OCI-LY1 (cell line): Measurements from ENCODE around the gene MLLT6.

Experiments
- H2AFZ ChIP-seq: fragments of 200-600 bp; sonication (generic), shearing (Covaris generic); 2 replicates; pipeline ENCODE4 v1.6.0; 2014; ENCODE audit warnings: antibody characterized with exemption, mild to moderate bottlenecking, low read length
- H3F3A ChIP-seq: fragments of 200-600 bp; sonication (generic), shearing (Covaris generic); 2 replicates; pipeline ENCODE4 v1.6.0; 2014; ENCODE audit warnings: mild to moderate bottlenecking, antibody characterized with exemption, low read length, moderate library complexity; ENCODE audit not compliant: insufficient read depth
- H3K27ac ChIP-seq: fragments of 200-600 bp; sonication (generic); 2 replicates; pipeline ENCODE4 v1.5.1; 2014; ENCODE audit warnings: low read length, mixed run types, mild to moderate bottlenecking, low read depth; ENCODE audit not compliant: poor library complexity, severe bottlenecking
- H3K27me3 ChIP-seq: fragments of 200-600 bp; sonication (generic); 2 replicates; pipeline ENCODE4 v1.6.0; 2014; ENCODE audit warnings: antibody characterized with exemption, mild to moderate bottlenecking, low read length, moderate library complexity; ENCODE audit not compliant: insufficient read depth
- H3K36me3 ChIP-seq: fragments of 200-600 bp; sonication (generic); 2 replicates; pipeline ENCODE4 v1.6.1; 2014; ENCODE audit warnings: mild to moderate bottlenecking, antibody characterized with exemption, low read length, moderate library complexity, mixed read lengths; ENCODE audit not compliant: insufficient read depth
- H3K4me1 ChIP-seq: fragments of 200-600 bp; sonication (generic); 2 replicates; pipeline ENCODE4 v1.5.1; 2014; ENCODE audit warnings: mild to moderate bottlenecking, low read length, moderate library complexity; ENCODE audit not compliant: insufficient read depth, severe bottlenecking
- H3K4me2 ChIP-seq: fragments of 200-600 bp; sonication (generic), shearing (Covaris generic); 2 replicates; pipeline ENCODE4 v1.6.1; 2014; ENCODE audit warnings: low read length
- H3K4me3 ChIP-seq: fragments of 200-600 bp; sonication (generic); 2 replicates; pipeline ENCODE4 v1.5.1; 2014; ENCODE audit warnings: low read length, low read depth, mild to moderate bottlenecking, mixed read lengths; ENCODE audit not compliant: poor library complexity, severe bottlenecking
- H3K79me2 ChIP-seq: fragments of 200-600 bp; shearing (Covaris generic); 2 replicates; pipeline ENCODE4 v1.6.1; 2016; ENCODE audit warnings: mixed run types, low read length, mixed read lengths; ENCODE audit not compliant: insufficient read depth
- H3K9ac ChIP-seq: fragments of 200-600 bp; sonication (generic), shearing (Covaris generic); 2 replicates; pipeline ENCODE4 v1.6.1; 2014; ENCODE audit warnings: mild to moderate bottlenecking, low read length, mixed read lengths
- H3K9me2 ChIP-seq: fragments of 200-600 bp; sonication (generic), shearing (Covaris generic); 2 replicates; pipeline ENCODE4 v1.6.1; 2014; ENCODE audit warnings: low read depth, mild to moderate bottlenecking, low read length, mixed read lengths
- H3K9me3 ChIP-seq: fragments of 200-600 bp; shearing (Covaris generic); 2 replicates; pipeline ENCODE4 v1.6.1; 2014; ENCODE audit warnings: low read length, mixed read lengths
- H4K20me1 ChIP-seq: fragments of 200-600 bp; sonication (generic), shearing (Covaris generic); 2 replicates; pipeline ENCODE4 v1.6.0; 2016; ENCODE audit warnings: mild to moderate bottlenecking, low read length; ENCODE audit not compliant: insufficient read depth
- CTCF ChIP-seq: fragments of 200-600 bp; sonication (generic), shearing (Covaris generic); IDR thresholded peaks from 2 replicates; pipeline ENCODE4 v1.5.1; 2017; ENCODE audit warnings: mild to moderate bottlenecking, antibody characterized with exemption, low read length, moderate library complexity, mixed read lengths
- EZH2 ChIP-seq: fragments of 200-600 bp; sonication (generic), shearing (Covaris generic); IDR thresholded peaks from 2 replicates; pipeline ENCODE4 v1.8.0; 2017; ENCODE audit warnings: borderline replicate concordance, mixed run types, mild to moderate bottlenecking, antibody characterized with exemption, low read length, moderate library complexity, mixed read lengths

The MLLT6 gene

GRCh38 chr17:38710604-38710962, 5.5 kb downstream of the MLLT6 start:
- Histone ChIP-seq H3K79me2 (0 out of 2 replicates have a peak, but pooled peaks cover 4% of the 10 kb centered on the region), H3K4me1 (peaks cover 14% of the 10 kb centered on the region), H2AFZ (no peak overlapping the region), H3K9me2 (no peaks in the 10 kb centered on the region), H4K20me1 (no peaks in the 10 kb centered on the region), H3K27me3 (no peaks in the 10 kb centered on the region), H3K27ac (no peak overlapping the region), H3K4me3 (no peak overlapping the region), H3K36me3 (peaks cover 71% of the 10 kb centered on the region), H3F3A (no peaks in the 10 kb centered on the region), H3K9me3 (no peaks in the 10 kb centered on the region), H3K9ac (no peak overlapping the region), H3K4me2 (no peak overlapping the region)
- no peak for TF ChIP-seq CTCF
- TF ChIP-seq EZH2: no peak

DNA sequence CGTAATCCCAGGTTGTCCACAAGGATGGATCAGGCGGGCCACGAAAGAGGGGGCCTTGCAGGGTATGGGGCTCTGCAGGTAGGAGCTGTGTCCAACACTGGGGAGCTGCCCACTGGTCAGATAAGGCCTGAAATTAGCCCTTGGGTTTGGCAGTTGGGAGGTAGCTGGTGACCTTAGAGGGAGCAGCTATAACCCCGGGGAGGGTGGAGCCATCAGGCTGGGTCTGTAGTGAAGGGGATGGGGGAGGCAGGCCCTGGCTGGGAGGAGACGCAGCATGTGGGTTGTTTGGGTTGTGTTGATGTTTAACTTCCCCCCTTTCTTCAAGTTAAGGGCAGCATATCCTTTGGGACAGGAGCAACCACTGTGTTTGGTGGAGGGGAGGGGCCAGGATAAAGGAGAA, 5.9 kb downstream of the MLLT6 start:
- Histone ChIP-seq H3F3A (no peaks in the 10 kb centered on the region), H3K36me3 (peaks cover 75% of the 10 kb centered on the region), H3K4me1 (peaks cover 14% of the 10 kb centered on the region), H3K79me2 (0 out of 2 replicates have a peak, but pooled peaks cover under 1% of the 10 kb centered on the region), H2AFZ (no peak overlapping the region), H3K4me2 (no peak overlapping the region), H3K9ac (no peak overlapping the region), H4K20me1 (no peaks in the 10 kb centered on the region), H3K4me3 (no peak overlapping the region), H3K9me3 (no peaks in the 10 kb centered on the region), H3K27ac (no peak overlapping the region), H3K27me3 (no peaks in the 10 kb centered on the region), H3K9me2 (no peaks in the 10 kb centered on the region)
- TF ChIP-seq CTCF (no peak), EZH2 (no peak)

GRCh38 chr17:38711792-38712571, 6.9 kb downstream of the MLLT6 start:
- Histone ChIP-seq H3K9me3 (no peaks in the 10 kb centered on the region), H3K4me3 (no peak overlapping the region), H3K4me1 (peaks cover 6% of the 10 kb centered on the region), H3K27me3 (no peaks in the 10 kb centered on the region), H3K4me2 (no peak overlapping the region), H3K36me3 (peaks cover 85% of the 10 kb centered on the region), H2AFZ (no peak overlapping the region), H3K27ac (no peak overlapping the region), H3F3A (no peaks in the 10 kb centered on the region), H3K9me2 (no peaks in the 10 kb centered on the region), H3K9ac (no peak overlapping the region), H4K20me1 (no peaks in the 10 kb centered on the region), H3K79me2 (no peaks in the 10 kb centered on the region)
- TF ChIP-seq CTCF: no peak
- no peak for TF ChIP-seq EZH2
